ENCODE measurements around the gene CNDP2.

The CNDP2 gene

GRCh38 chr18:74510770-74511095 lies 14.6 kb downstream of the CNDP2 start:
- TF ChIP-seq RAD21 (IDR thresholded peaks at IDR 0.05; ENCODE audit: low read depth) = no peak
- TF ChIP-seq YY1 (IDR thresholded peaks at IDR 0.05; ENCODE audit: low read depth) = no peak
- no peak for TF ChIP-seq CREB1 (IDR thresholded peaks at IDR 0.05; ENCODE audit: low read depth)
- no peak for TF ChIP-seq REST (IDR thresholded peaks at IDR 0.05; ENCODE audit: low read depth)
- no peak for TF ChIP-seq USF1 (IDR thresholded peaks at IDR 0.05)
- TF ChIP-seq EGR1 (IDR thresholded peaks at IDR 0.05) = no peak
- no peak for TF ChIP-seq TEAD4 (IDR thresholded peaks at IDR 0.05)

- TF ChIP-seq TEAD4 (IDR thresholded peaks at IDR 0.05) (no peak), CREB1 (IDR thresholded peaks at IDR 0.05; ENCODE audit: low read depth) (no peak), TAF1 (IDR thresholded peaks at IDR 0.05; ENCODE audit: low read depth) (no peak), ZBTB7A (IDR thresholded peaks at IDR 0.05; ENCODE audit: low read depth) (no peak), MAX (IDR thresholded peaks at IDR 0.05) (no peak), YY1 (IDR thresholded peaks at IDR 0.05; ENCODE audit: low read depth) (no peak), EP300 (IDR thresholded peaks at IDR 0.05; ENCODE audit: borderline replicate concordance) (no peak), EGR1 (IDR thresholded peaks at IDR 0.05) (no peak)
Observed at GRCh38 chr18:74511823-74512222, 15.7 kb downstream of the CNDP2 start.

GRCh38 chr18:74512321-74513053 lies 16.3 kb downstream of the CNDP2 start:
- TF ChIP-seq TEAD4 (IDR thresholded peaks at IDR 0.05) (no peak), MAX (IDR thresholded peaks at IDR 0.05) (no peak), EGR1 (IDR thresholded peaks at IDR 0.05) (no peak), EP300 (IDR thresholded peaks at IDR 0.05; ENCODE audit: borderline replicate concordance) (no peak), TCF12 (IDR thresholded peaks at IDR 0.05; ENCODE audit: low read depth) (no peak), TAF1 (IDR thresholded peaks at IDR 0.05; ENCODE audit: low read depth) (no peak), CREB1 (IDR thresholded peaks at IDR 0.05; ENCODE audit: low read depth) (no peak), CEBPB (IDR thresholded peaks at IDR 0.05) (no peak), FOXM1 (IDR thresholded peaks at IDR 0.05; ENCODE audit: borderline replicate concordance, low read depth) (no peak), YY1 (IDR thresholded peaks at IDR 0.05; ENCODE audit: low read depth) (no peak), REST (IDR thresholded peaks at IDR 0.05; ENCODE audit: low read depth) (no peak), USF1 (IDR thresholded peaks at IDR 0.05) (no peak), ZBTB7A (IDR thresholded peaks at IDR 0.05; ENCODE audit: low read depth) (no peak), RAD21 (IDR thresholded peaks at IDR 0.05; ENCODE audit: low read depth) (no peak), NFIC (IDR thresholded peaks at IDR 0.05) (no peak)

GRCh38 chr18:74513149-74513882 lies 17.2 kb downstream of the CNDP2 start:
- no peak for TF ChIP-seq MAX (IDR thresholded peaks at IDR 0.05)
- no peak for TF ChIP-seq RAD21 (IDR thresholded peaks at IDR 0.05; ENCODE audit: low read depth)
- TF ChIP-seq USF1 (IDR thresholded peaks at IDR 0.05) = no peak
- TF ChIP-seq YY1 (IDR thresholded peaks at IDR 0.05; ENCODE audit: low read depth) = no peak
- no peak for TF ChIP-seq CREB1 (IDR thresholded peaks at IDR 0.05; ENCODE audit: low read depth)
- no peak for TF ChIP-seq TEAD4 (IDR thresholded peaks at IDR 0.05)

GRCh38 chr18:74513883-74514205 lies 17.7 kb downstream of the CNDP2 start:
- TF ChIP-seq EGR1 (IDR thresholded peaks at IDR 0.05) (no peak), RAD21 (IDR thresholded peaks at IDR 0.05; ENCODE audit: low read depth) (no peak), TAF1 (IDR thresholded peaks at IDR 0.05; ENCODE audit: low read depth) (no peak), EP300 (IDR thresholded peaks at IDR 0.05; ENCODE audit: borderline replicate concordance) (no peak), CREB1 (IDR thresholded peaks at IDR 0.05; ENCODE audit: low read depth) (no peak), ZBTB7A (IDR thresholded peaks at IDR 0.05; ENCODE audit: low read depth) (no peak), FOXM1 (IDR thresholded peaks at IDR 0.05; ENCODE audit: borderline replicate concordance, low read depth) (no peak), MAX (IDR thresholded peaks at IDR 0.05) (no peak), YY1 (IDR thresholded peaks at IDR 0.05; ENCODE audit: low read depth) (no peak), NFIC (IDR thresholded peaks at IDR 0.05) (no peak), USF1 (IDR thresholded peaks at IDR 0.05) (no peak), TEAD4 (IDR thresholded peaks at IDR 0.05) (no peak), REST (IDR thresholded peaks at IDR 0.05; ENCODE audit: low read depth) (no peak), TCF12 (IDR thresholded peaks at IDR 0.05; ENCODE audit: low read depth) (no peak), CEBPB (IDR thresholded peaks at IDR 0.05) (no peak)

All from Ishikawa (cell line).